Endothelial cell of hepatic sinusoid (primary cell): ENCODE measurements around the gene CYP4F2.
"Not testable (repeated sequence)": the region's sequence is repeated elsewhere in the genome, so short reads cannot be mapped to it uniquely, and the experiment has no call there.

ENCODE experiments used
- in situ Hi-C: cut with HindIII; loops from 2 replicates; pipeline ENCODE4 v1.10.0; 2017; ENCODE audit warnings: low sequenced_read_pairs

The CYP4F2 gene, protein sequence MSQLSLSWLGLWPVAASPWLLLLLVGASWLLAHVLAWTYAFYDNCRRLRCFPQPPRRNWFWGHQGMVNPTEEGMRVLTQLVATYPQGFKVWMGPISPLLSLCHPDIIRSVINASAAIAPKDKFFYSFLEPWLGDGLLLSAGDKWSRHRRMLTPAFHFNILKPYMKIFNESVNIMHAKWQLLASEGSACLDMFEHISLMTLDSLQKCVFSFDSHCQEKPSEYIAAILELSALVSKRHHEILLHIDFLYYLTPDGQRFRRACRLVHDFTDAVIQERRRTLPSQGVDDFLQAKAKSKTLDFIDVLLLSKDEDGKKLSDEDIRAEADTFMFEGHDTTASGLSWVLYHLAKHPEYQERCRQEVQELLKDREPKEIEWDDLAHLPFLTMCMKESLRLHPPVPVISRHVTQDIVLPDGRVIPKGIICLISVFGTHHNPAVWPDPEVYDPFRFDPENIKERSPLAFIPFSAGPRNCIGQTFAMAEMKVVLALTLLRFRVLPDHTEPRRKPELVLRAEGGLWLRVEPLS

GRCh38 chr19:15897738-15898276 is at the start of gene CYP4F2:
TSS of gene CYP4F2 (minus strand) at chr19:15898074. CDS start at chr19:15897611, 463 bp downstream.
- in situ Hi-C loops: no loop called here

GRCh38 chr19:15945301-15945700 is 47.4 kb upstream of the CYP4F2 start:
- in situ Hi-C loops: loop anchor here (5.0 kb wide), 1 partner anchor 93 kb away; no protein-coding TSS in a partner anchor

- in situ Hi-C loops: no loop called here
Observed at GRCh38 chr19:15944401-15944800, 46.5 kb upstream of the CYP4F2 start.

- in situ Hi-C loops: no loop called here
Observed at GRCh38 chr19:15937771-15938170, 39.9 kb upstream of the CYP4F2 start.

DNA sequence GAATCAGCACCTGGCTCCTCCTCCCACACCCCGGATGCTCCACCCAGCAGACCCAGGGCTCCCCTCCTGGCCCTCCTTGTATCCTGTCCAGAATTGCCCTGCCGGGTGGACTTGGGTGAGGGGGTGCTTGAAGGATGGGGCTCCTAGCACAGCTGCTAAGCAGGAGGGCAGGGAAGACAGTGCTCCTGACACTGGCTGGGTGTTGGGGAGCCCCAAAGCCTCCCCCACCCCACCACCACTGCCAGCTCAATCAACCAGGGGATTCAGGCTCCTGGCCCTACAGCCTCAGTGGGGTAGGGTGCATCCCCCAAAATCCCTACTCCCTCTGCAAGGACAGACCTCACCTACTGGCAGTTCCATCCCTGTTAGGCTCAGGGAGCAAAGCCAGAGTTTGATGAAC is 39.1 kb upstream of the CYP4F2 start:
- in situ Hi-C loops: no loop called here

- in situ Hi-C loops: no loop called here
Observed at GRCh38 chr19:15936173-15936572, 38.3 kb upstream of the CYP4F2 start.

GRCh38 chr19:15935167-15935702 is 37.4 kb upstream of the CYP4F2 start:
- in situ Hi-C loops: no loop called here

- in situ Hi-C loops: no loop called here
Observed at GRCh38 chr19:15934332-15935078, 36.6 kb upstream of the CYP4F2 start, which contains the start of gene CYP4F11. TSS of gene CYP4F11 (minus strand) at chr19:15934529. CDS start at chr19:15934408, 121 bp downstream.

- in situ Hi-C loops: not testable (repeated sequence)
Observed at GRCh38 chr19:15933761-15934331, 36.0 kb upstream of the CYP4F2 start.

DNA sequence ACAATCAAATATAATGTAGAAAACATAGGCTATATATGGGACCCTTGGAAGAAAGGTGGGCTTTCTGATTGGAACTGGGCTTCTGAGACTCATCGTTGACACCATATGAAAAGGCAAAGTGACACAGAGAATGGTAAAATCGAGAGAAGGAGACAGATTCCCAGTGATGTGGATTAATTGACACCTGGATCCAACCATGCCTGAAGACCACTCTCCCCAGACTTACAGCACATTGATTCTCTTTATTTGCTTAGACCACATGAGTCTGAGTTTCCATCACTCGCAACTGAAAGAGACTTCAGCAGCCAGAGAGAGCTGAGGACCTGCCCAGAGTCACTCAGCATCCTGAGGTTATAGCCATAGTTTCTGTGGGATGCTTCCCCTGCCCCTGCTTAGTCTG is 30.4 kb upstream of the CYP4F2 start:
- in situ Hi-C loops: no loop called here

GRCh38 chr19:15926484-15926883 is 28.6 kb upstream of the CYP4F2 start:
- in situ Hi-C loops: no loop called here

DNA sequence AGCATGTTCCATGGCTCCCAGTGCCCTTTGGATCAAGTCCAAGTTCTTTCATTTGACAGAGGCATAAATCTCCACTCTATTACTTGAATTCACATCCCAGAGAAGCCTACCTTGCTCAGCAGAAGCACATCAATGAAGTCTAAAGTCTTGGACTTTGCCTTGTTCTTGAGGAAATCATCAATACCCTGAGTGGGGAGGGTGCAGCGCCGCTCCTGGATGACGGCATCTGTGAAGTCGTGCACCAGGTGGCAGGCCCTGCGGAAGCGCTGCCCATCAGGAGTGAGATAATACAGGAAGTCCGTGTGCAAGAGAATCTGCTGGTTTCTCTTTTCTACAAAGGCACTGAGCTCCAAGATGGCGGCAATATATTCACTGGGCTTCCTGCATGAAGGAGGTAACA is 25.8 kb upstream of the CYP4F2 start:
- in situ Hi-C loops: no loop called here

- in situ Hi-C loops: no loop called here
Observed at GRCh38 chr19:15922021-15922420, 24.1 kb upstream of the CYP4F2 start.

DNA sequence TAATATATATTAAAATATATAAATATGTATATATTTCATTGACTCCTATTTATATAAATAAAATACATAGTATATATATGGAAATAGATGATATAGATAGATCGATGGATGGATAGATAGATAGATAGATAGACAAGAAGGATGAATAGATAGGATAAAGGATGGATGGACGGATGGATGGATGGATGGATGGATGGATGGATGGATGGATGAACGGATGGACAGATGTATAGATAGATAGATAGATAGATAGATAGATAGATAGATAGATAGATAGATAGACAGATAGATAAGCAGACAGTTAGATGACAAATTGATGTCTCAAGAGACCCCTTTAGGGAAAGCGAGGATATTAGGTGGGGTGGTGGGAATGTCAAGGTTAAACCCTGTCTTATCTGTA is 21.4 kb upstream of the CYP4F2 start:
- in situ Hi-C loops: no loop called here

- in situ Hi-C loops: no loop called here
Observed at GRCh38 chr19:15915109-15915508, 17.2 kb upstream of the CYP4F2 start.

GRCh38 chr19:15913830-15914229 is 16.0 kb upstream of the CYP4F2 start:
- in situ Hi-C loops: no loop called here

- in situ Hi-C loops: no loop called here
Observed at GRCh38 chr19:15913384-15913783, 15.5 kb upstream of the CYP4F2 start.

GRCh38 chr19:15911599-15912235 is 13.8 kb upstream of the CYP4F2 start:
- in situ Hi-C loops: no loop called here

GRCh38 chr19:15905026-15905425 is 7.2 kb upstream of the CYP4F2 start:
- in situ Hi-C loops: no loop called here

- in situ Hi-C loops: loop anchor here (5.0 kb wide), 1 partner anchor 66 kb away; no protein-coding TSS in a partner anchor
Observed at GRCh38 chr19:15902898-15903297, 5.0 kb upstream of the CYP4F2 start.
